Epithelial cell of esophagus (primary cell): ENCODE data around the gene DBET.
"Not testable (repeated sequence)": the region's sequence is repeated elsewhere in the genome, so short reads cannot be mapped to it uniquely, and the experiment has no call there.

Source experiments
- DNase-seq: peaks from one replicate; pipeline ENCODE4 v3.0.0; 2010; ENCODE audit warnings: low read depth
- H3K4me3 ChIP-seq: 2 replicates; pipeline ENCODE4 v1.5.1; 2011; ENCODE audit warnings: mild to moderate bottlenecking, low read length, control low read depth
- TF ChIP-seq, protein P1 (sequence below): IDR thresholded peaks from 2 replicates; pipeline ENCODE4 v1.5.1; 2011; ENCODE audit warnings: low read depth, mild to moderate bottlenecking, low read length, control low read depth, inconsistent platforms; ENCODE audit not compliant: insufficient read depth; ENCODE audit errors: missing control alignments

Gene DBET

DNA sequence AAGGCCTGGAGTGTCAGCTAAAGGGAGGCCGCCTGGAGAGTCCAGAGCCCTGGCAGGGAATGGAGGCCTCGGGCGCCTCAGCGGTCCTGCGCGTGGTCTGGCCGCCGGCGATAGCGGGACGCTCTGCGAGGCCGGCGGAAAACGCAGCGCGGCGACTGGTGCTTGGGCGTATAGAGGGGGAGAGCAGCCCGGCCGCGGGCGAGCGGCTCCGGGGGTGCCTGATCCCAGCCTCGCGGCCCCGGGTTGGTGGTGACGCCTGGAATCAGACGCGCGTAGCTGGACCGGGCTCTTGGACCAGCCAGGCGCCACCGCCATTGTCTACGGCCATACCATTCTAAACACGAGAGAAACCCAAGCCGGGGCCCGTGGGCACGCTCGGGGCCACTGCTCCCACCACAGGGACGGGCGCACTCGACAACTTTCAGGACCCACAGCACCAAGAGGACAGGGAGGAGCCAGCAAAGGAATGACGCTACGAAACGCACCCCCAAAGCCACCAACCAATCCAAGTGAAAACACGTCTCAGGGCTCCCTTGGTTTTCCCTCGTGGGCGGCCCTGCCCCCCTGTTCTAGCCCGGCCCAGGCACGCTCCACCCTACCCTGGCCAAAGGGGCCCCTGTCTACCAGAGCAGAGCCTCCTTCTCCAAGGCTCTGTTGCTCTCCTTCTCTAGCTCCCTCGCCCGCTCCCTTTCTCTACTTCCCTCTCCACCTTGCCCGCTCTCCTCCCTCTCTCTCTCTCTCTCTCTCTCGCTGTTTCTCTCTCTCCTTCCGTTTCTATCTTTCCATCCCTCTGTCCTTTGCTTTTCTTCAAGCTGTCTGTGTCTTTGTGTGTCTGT lies 45.1 kb upstream of the DBET start:
- DNase-seq = no peak
- TF ChIP-seq, protein P1, sequence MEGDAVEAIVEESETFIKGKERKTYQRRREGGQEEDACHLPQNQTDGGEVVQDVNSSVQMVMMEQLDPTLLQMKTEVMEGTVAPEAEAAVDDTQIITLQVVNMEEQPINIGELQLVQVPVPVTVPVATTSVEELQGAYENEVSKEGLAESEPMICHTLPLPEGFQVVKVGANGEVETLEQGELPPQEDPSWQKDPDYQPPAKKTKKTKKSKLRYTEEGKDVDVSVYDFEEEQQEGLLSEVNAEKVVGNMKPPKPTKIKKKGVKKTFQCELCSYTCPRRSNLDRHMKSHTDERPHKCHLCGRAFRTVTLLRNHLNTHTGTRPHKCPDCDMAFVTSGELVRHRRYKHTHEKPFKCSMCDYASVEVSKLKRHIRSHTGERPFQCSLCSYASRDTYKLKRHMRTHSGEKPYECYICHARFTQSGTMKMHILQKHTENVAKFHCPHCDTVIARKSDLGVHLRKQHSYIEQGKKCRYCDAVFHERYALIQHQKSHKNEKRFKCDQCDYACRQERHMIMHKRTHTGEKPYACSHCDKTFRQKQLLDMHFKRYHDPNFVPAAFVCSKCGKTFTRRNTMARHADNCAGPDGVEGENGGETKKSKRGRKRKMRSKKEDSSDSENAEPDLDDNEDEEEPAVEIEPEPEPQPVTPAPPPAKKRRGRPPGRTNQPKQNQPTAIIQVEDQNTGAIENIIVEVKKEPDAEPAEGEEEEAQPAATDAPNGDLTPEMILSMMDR = no peak

DNA sequence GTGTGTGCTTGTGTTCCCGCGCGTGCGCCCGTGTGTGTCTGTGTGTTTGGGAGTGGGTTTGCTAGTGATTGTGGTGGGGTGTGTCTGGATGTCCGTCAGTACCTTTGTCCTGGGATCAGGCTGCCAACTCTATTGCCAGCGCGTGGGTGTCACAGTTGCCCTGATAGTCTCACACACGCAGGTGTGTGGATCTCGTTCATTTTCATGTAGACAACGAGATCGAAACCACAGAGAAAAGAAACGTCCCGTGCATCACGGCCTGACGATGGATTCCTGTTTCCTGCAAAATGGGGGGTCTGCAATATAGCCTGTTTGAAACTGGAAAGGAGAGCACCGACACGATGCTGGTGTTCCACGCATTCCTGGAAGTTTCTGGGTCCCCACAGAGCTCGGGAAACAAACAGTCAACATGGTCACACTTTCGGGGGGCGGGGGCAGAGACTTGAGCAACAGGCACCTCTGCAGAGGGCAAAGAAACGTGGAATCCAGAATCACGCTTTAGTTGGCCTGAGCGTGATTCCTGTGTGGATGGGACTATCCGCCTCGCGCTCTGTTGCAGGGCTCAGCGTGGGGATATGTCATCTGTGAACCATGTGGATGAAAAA lies 44.3 kb upstream of the DBET start:
- H3K4me3 ChIP-seq = not testable (repeated sequence)

More for the DNA sequence above, 45.1 kb upstream of the DBET start:
- no peak overlapping the region for H3K4me3 ChIP-seq

DNA sequence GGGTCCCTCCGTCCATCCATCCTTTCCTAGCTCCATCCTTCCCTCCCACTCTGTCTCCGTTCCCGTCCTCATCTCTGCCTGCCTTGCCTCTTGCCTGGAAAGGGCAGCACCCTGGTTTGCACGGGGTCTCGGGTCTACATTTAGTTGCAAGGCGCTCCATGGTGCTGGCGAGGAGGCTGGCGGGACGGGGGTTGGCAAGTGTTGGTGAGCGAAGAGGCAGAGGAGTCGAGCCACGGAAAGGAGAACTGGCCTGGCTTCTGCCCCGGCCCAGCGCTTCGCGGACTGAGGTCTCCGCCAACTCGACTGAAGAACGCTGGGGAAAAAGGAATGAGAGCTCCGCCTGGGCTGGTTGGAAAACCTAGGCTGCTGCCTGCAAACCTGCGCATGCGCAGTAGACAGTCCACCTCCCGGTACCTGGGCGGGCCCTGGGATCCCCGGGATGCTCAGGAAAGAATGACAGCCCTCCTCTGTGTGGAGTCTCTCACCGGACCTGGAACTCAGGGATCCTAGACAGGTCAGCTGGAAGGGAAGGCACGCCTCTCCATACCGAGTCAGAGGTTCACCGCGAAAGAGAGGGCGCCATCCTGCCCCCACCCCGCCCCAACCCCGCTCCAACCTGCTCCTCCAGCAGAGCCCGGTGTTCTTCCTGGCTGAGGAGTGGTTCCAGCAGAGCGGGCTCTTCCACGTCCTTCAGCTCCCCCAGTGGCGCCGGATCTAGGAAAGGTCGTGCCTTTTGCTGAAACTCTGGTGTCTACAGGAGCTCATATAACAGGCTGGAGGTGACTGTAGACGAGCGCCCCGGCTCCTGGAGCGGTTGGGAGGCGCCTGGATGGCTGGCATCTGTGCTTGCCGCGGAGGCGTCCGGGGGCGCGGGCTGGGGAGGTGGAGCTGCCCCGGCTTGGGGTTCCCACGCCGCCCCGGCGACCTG lies 43.2 kb upstream of the DBET start:
- TF ChIP-seq, protein P1 = no peak
- peak; percentile 63 for DNase-seq
- H3K4me3 ChIP-seq = peak overlapping the region; percentile 2

More for the DNA sequence above, 44.3 kb upstream of the DBET start:
- not testable (repeated sequence) for DNase-seq

DNA sequence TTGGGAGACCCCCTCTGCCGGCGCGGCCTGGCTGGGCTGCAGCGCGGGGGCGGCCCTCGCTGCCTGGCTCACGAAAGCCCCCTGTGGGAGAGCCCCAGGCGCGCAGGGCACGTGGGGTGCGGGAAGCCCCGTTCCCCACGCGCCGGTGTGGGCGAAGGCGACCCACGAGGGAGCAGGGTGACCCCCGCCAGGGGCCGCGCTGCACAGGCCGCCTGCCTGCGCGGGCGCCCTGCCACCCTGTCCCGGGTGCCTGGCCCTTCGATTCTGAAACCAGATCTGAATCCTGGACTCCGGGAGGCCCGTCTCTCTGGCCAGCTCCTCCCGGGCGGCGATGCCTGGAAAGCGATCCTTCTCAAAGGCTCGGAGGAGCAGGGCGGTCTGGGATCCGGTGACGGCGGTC lies 42.3 kb upstream of the DBET start:
- H3K4me3 ChIP-seq, DNase-seq: not testable (repeated sequence)

DNA sequence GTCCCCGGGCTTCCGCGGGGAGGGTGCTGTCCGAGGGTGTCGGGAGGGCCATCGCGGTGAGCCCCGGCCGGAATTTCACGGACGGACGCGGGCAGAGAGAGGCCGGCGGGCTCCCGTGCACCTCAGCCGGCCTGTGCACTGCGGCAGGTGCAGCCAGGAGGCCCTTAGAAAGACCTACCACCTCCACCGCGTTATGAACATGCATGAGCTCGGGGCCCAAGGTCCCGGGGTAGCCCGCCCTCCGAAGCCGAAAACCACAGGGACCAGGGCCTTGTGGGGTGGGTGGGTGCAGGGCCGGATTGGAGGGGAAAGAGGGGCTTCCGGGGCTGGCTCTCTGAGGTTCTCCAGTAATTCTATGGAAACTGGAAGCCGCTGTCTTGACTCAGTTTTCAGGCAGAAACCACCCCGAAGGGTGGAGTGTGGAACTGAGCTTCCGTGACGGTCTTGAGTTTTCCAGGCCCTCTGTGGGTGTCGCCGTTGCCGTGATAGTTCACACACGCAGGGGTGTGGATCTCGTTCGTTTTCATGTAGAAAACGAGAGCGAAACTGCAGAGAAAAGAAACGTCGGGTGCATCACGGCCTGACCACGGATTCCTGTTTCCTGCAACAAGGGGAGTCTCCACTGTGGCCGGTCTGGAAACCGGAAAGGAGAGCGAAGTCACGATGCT lies 41.6 kb upstream of the DBET start:
- not testable (repeated sequence) for DNase-seq, H3K4me3 ChIP-seq

DNA sequence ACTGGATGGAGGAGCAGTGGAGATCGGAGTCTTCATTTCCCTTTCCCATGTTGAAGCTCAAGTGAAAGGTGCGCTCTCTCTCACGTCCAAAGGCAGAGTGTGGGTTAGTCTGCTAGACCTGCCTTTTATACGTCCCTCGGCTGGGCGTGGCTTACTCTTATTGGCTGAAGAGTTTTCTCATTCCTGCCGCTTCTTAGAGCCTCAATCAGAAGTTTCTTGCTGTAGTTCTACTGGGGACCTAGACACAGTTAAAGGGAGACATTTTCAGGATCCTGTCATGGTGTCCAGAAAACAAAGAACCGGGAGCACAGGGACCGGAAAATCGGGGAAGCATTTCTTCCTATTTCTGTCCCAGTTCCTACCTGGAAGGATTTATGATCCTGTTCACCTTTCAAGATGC lies 37.1 kb upstream of the DBET start, which contains the start of gene FRG2:
TSS of gene FRG2 (minus strand) at position 101 of the 400 bp plus-strand sequence. CDS start at position 49, 52 bp downstream.
- H3K4me3 ChIP-seq, DNase-seq: not testable (repeated sequence)

DNA sequence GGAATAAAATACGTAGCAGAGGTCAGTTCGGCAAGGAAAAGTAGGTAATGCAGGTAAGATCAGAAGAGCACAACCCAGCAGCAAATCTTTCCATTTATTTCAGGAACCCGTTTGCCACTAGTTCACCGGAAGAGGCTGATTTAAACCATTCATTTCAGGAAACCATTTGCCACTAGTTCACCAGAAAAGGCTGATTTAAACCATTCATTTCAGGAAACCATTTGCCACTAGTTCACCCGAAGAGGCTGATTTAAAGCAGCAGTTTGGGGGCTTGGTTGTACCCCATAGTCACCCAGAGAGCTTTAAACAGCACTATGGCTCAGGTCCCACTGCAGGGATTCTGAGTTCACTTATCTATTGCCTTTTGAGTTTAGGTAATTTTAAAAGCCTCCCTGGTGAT lies 33.0 kb upstream of the DBET start:
- not testable (repeated sequence) for DNase-seq, H3K4me3 ChIP-seq

DNA sequence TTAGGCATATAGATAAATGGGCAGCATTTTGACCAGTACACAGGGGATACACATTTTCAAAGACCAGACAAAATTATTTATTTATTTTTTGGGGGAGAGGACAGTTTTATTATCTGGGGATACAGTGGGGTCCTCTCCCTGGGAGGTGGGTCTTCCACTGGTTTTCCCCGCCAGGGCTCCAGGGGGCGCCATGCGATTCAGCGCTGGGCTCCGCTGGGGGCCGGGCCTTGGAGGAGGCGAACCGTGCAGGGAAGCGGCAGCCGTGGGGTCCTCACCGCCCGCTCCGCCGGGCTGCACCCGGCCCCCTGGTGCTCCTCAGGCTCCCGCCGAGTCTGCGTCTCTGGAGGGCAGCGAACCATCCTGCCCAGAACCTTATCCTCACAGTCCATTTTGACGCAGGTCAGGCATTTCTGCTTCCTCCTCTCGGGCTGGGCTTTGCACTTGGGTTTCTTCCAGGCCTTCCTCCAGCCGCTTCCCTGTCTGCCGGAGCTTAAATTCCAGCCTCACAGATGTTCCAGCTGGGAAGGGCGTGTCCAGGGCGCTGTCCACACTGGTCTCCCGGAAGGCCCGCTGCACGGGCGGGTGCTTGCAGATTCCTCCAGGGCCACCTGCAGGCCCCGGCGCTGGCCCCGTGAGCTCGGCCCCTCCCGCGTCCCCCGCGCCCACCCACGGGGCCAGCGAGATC lies 26.5 kb upstream of the DBET start:
- not testable (repeated sequence) for H3K4me3 ChIP-seq, DNase-seq

DNA sequence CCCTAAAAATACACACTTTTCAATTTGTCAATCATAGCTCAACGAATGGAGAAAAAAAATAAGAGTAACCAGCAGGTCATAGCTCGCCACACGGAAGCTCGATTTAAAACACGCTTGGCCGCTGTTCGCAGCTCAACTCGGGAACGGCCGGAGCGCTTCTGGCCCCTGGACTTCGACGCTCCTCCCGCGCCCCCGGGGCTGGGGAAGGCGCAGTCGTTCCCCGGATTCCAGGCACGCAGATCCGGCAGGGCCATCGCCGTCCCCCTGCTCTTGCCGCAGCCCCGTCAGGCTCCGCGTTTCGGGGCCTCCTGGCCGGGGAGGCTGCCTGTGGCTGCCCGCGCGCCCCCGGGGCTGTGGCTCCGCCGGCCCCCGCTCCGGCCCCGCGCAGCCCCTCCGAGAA lies 23.4 kb upstream of the DBET start:
- not testable (repeated sequence) for DNase-seq, H3K4me3 ChIP-seq

DNA sequence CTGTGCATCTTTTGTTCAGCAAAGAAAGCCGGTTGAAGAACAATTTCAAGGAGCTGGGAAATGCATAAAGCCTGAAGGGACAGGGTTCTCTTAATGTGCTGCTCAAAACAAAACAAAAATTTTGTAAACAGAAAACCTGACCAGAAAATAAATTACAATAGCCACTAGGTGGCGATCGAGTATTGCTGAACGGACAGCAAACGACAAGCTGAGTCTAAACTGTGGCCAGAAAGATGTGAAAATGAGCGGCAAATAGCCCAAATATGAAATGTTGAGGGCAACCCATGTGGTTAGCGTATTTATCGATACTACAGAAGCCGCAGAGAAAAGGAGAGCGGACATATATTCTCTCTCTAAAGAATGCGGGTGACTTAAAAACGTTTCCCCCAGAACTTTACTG lies 16.7 kb upstream of the DBET start:
- DNase-seq, H3K4me3 ChIP-seq: not testable (repeated sequence)

DNA sequence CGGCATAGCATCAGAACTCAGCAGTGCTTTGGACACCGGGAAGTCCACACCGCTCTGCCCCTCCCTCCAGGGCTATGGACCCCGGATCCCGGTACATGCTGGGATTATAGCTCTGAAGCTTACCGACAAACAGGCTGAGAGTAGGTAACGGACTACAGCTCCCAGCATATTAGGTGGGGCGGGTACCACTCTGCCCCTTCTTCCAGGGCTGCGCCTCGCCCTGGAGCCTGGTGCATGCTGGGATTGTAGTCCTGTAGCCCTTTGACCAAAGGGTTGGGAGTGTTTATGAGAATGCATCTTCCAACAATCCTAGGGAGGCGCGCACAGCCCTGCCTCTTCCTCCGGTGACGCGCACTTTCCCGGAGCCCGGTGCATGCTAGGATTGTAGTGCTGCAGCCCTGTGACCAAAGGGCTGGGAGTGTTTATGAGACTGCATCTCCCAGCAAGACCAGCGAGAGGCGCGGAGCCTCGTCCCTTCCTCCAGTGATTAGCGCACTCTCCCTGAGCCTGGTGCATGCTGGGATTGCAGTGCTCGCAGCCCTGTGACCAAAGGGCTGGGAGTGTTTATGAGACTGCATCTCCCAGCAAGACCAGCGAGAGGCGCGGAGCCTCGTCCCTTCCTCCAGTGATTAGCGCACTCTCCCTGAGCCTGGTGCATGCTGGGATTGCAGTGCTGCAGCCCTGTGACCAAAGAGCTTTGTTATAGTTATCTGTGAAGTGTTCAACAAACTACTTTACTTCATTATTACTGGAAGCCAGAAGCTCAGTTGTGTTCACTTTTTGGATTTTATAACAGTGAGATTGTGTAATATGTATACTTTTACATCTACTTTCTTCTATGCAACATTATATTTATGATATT lies 14.7 kb upstream of the DBET start:
- not testable (repeated sequence) for H3K4me3 ChIP-seq, DNase-seq

DNA sequence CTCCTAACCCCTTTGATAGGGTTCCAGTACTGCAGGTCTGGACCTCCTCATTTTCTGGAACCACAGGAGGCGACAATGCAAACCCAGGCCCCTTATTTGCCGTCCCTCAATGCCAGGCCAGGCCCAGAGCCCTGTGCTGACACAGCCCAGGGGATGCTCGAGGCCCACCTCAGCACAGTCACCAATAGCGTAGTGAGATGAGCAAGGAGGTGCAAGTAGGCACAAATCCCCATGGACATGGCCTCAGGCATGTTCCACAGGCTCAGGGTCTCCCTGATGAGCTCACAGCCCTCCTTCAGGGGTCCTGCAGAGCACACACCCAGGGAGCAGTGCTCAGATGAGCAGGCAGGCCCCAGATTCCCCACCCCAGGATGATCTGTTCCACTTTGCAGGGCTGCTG lies 5.3 kb upstream of the DBET start:
- H3K4me3 ChIP-seq = not testable (repeated sequence)

DNA sequence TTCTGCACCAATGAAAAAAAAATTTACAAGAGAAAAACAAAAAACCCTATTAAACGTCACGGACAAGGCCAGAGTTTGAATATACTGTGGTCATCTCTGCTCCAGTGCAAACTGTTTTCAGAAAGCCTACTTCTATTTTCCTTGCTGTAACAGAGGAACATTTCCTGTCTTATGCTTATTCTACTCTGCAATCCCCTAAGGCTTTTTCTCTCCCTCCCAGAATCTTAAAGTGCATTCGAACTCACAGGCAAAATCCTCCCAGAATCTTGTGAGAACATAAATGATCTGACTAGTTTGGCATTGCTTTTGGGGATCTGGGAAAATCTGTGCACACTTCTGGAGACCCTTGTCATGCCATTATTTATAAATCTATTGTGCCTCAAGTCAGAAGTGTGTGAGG lies 503 bp downstream of the DBET start:
- H3K4me3 ChIP-seq, DNase-seq: not testable (repeated sequence)

More for the DNA sequence above, 5.3 kb upstream of the DBET start:
- DNase-seq = not testable (repeated sequence)

DNA sequence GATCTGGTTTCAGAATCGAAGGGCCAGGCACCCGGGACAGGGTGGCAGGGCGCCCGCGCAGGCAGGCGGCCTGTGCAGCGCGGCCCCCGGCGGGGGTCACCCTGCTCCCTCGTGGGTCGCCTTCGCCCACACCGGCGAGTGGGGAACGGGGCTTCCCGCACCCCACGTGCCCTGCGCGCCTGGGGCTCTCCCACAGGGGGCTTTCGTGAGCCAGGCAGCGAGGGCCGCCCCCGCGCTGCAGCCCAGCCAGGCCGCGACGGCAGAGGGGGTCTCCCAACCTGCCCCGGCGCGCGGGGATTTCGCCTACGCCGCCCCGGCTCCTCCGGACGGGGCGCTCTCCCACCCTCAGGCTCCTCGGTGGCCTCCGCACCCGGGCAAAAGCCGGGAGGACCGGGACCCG lies 4.0 kb downstream of the DBET start:
- not testable (repeated sequence) for H3K4me3 ChIP-seq, DNase-seq

DNA sequence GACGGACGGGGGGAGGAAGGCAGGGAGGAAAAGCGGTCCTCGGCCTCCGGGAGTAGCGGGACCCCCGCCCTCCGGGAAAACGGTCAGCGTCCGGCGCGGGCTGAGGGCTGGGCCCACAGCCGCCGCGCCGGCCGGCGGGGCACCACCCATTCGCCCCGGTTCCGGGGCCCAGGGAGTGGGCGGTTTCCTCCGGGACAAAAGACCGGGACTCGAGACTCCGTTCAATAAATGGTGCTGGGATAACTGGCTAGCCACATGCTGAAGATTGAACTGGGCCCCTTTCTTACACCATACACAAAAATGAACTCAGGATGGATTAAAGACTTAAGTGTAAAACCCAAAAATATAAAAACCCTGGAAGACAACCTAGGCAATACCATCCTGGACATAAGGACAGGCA lies 28.8 kb downstream of the DBET start:
- not testable (repeated sequence) for DNase-seq, H3K4me3 ChIP-seq
